Keratinocyte (primary cell): ENCODE measurements around the gene TXK.

Experiments used
- EZH2 ChIP-seq: IDR thresholded peaks from one replicate; pipeline ENCODE4 v1.6.1; 2012; ENCODE audit warnings: inconsistent platforms, mild to moderate bottlenecking, low read length, moderate library complexity
- TF ChIP-seq, protein P1 (sequence below), 3 experiments: IDR thresholded peaks in 1 of 3; conservative IDR thresholded peaks in 1 of 3; optimal IDR thresholded peaks in 1 of 3; 2 replicates in 2 of 3; 3 replicates in 1 of 3; pipeline versions ENCODE3 to v1.5.1; 2011; ENCODE audit warnings: low read length in 3 of 3, mild to moderate bottlenecking in 3 of 3, moderate library complexity in 2 of 3, control low read depth in 1 of 3, inconsistent platforms in 1 of 3; ENCODE audit not compliant: insufficient read depth in 2 of 3; ENCODE audit errors: extremely low read depth in 1 of 3

GRCh38 chr4:48081196-48081595, 52.9 kb downstream of the TXK start:
- TF ChIP-seq, protein P1, sequence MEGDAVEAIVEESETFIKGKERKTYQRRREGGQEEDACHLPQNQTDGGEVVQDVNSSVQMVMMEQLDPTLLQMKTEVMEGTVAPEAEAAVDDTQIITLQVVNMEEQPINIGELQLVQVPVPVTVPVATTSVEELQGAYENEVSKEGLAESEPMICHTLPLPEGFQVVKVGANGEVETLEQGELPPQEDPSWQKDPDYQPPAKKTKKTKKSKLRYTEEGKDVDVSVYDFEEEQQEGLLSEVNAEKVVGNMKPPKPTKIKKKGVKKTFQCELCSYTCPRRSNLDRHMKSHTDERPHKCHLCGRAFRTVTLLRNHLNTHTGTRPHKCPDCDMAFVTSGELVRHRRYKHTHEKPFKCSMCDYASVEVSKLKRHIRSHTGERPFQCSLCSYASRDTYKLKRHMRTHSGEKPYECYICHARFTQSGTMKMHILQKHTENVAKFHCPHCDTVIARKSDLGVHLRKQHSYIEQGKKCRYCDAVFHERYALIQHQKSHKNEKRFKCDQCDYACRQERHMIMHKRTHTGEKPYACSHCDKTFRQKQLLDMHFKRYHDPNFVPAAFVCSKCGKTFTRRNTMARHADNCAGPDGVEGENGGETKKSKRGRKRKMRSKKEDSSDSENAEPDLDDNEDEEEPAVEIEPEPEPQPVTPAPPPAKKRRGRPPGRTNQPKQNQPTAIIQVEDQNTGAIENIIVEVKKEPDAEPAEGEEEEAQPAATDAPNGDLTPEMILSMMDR (optimal IDR thresholded peaks at IDR 0.05 in 1 of 3, IDR thresholded peaks at IDR 0.05 in 1 of 3, conservative IDR thresholded peaks at IDR 0.05 in 1 of 3; ENCODE audit: extremely low read depth in 1 of 3, insufficient read depth in 2 of 3, low read length in 3 of 3) = no peak
- TF ChIP-seq EZH2 = no peak
